Heart left ventricle (tissue), 16 donors: ENCODE results near the gene INSR. TPM values are rescaled to one million over a fixed set of nuclear protein-coding genes. Genes with fewer than 3 reads are reported as not detected.

Source experiments
- ATAC-seq, 4 donors: fragments of 200-7000 bp; cut with Tn5 transposase; one replicate each; pipeline ENCODE4 v1.9.1; 2020 to 2022; ENCODE audit warnings: moderate library complexity in 4 of 4, mild to moderate bottlenecking in 3 of 4, moderate number of reproducible peaks in 1 of 4
- DNase-seq, 5 donors: peaks; one replicate each; pipeline ENCODE4 v3.0.0-alpha.2; 2020
- H3K27ac ChIP-seq, 12 donors: fragments of 200-600 bp; sonication (generic) in 4 of 12; one replicate each; pipeline versions ENCODE4 v1.5.0 to v1.8.0; 2016 to 2022; ENCODE audit warnings: mild to moderate bottlenecking in 2 of 12
- H3K27me3 ChIP-seq, 9 donors: fragments of 200-600 bp; sonication (generic) in 2 of 9; one replicate each; pipeline versions ENCODE4 v1.5.1 to v1.8.0; 2016 to 2022; ENCODE audit warnings: mild to moderate bottlenecking in 3 of 9
- H3K36me3 ChIP-seq, 9 donors: fragments of 200-600 bp; sonication (generic) in 2 of 9; one replicate each; pipeline versions ENCODE4 v1.5.0 to v1.8.0; 2018 to 2022; ENCODE audit warnings: mild to moderate bottlenecking in 2 of 9
- H3K4me1 ChIP-seq, 12 donors: fragments of 200-600 bp; sonication (generic) in 4 of 12; one replicate each; pipeline versions ENCODE4 v1.5.0 to v1.8.0; 2016 to 2022; ENCODE audit warnings: mild to moderate bottlenecking in 3 of 12
- H3K4me3 ChIP-seq, 12 donors: fragments of 200-600 bp; sonication (generic) in 4 of 12; one replicate each; pipeline versions ENCODE4 v1.5.0 to v1.8.0; 2017 to 2022; ENCODE audit warnings: mild to moderate bottlenecking in 9 of 12, moderate library complexity in 4 of 12
- H3K9me3 ChIP-seq, 12 donors: fragments of 200-600 bp; sonication (generic) in 4 of 12; one replicate each; pipeline versions ENCODE4 v1.5.0 to v1.8.0; 2016 to 2022; ENCODE audit warnings: mild to moderate bottlenecking in 1 of 12
- POLR2A ChIP-seq, 2 donors: fragments of 450-650 bp; IDR thresholded peaks; one replicate each; pipeline ENCODE4 v1.6.1; 2017; ENCODE audit warnings: antibody characterized with exemption in 2 of 2, mild to moderate bottlenecking in 2 of 2, moderate library complexity in 2 of 2
- WGBS, 4 donors: extraction: QIAGEN DNeasy Blood & Tissue Kit in 2 of 4; methylation state at CpG; one replicate each; pipeline versions ENCODE4 v1.1.5 to v1.1.7; 2013 to 2018; 5-methylcytosine and 5-hydroxymethylcytosine counted together
- intact Hi-C, 10 donors: fragments of 100-400 bp; cut with DNase I; formaldehyde crosslinking; loops; one replicate each; pipeline versions ENCODE4 v1.11.1 to v1.14.2; 2022
- polyA plus RNA-seq, 2 donors: library from polyadenylated mRNA; stranded (reverse); fragments of 200-250 nt; gene quantifications; one replicate each; pipeline ENCODE4 v1.2.3, GENCODE V29; 2013
- total RNA-seq, 9 donors: library from RNA; depleted of rRNA in 2 of 9; stranded (reverse); fragments of >200 nt in 2 of 9; fragmentation: NEBNext Ultra II Directional in 3 of 9; extraction: Animal tissue kit (Norgen Biotek cat#: 25700) in 3 of 9; gene quantifications; one replicate each; pipeline versions ENCODE4 v1.1.0 to v1.2.4, GENCODE V29; 2016 to 2023
- TF ChIP-seq, protein P1 (sequence below), 12 donors: fragments of 200-600 bp; sonication (generic) in 4 of 12; IDR thresholded peaks; one replicate each; pipeline versions ENCODE4 v1.5.0 to v1.8.0; 2018 to 2022; ENCODE audit warnings: antibody characterized with exemption in 12 of 12, mild to moderate bottlenecking in 5 of 12
- donor health status: ischemic (EF 13 %, LVEDD 7.1; RV severe dilation, severe dysfunction).
- donor health status: healthy with polysubstance abuse.
- donor health status: DM: no; HTN: yes; CAD: no.
- donor health status: DM: no; HTN: no; CAD: no.
- donor health status: ischemic (EF 25% LVEDD 6.9; RV normal size, moderate dysfunction).
- donor health status: ischemic (EF 25% LVEDD 5.7; RV mildly dilated, moderate dysfunction).
- donor health status: healthy.
- donor health status: DM: yes; HTN: yes; CAD: no.
- donor health status: ischemic (EF 35%, LVEDD 5.7; RV mildly dilated, moderate dysfunction).
- donor health status: nonischemic (EF 11% LVEDD 7.7; RV severe dilation, severe dysfunction).
- donor health status: DM: yes; HTN: yes; CAD: no.
- donor health status: PGD.
- donor health status: ischemic (EF 29% LVEDD 5.4; RV normal size, mild dysfunction).
- donor health status: nonischemic (EF 23%, LVEDD 6.1; RV moderate dilation, normal function).

The INSR gene
- total and polyA plus RNA-seq, 11 donors: 28.7 to 221 (median 98.8) TPM

DNA sequence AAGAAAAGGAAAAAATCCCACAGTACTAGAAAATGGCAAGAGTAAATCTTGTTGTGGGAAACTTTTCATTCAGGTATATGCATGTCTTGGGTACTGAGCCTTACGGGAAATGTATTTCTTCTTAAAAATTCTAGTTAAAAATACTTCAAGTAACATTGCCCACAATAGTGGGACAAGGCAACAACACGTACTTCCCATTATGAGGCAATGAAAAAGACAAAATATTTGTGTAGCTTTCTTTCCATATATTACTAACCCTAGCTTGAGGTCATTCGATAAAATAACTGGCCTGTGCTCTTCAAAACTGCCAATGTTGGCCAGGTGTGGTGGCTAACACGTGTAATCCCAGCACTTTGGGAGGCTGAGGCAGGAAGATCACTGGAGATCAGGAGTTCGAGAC is 99.2 kb downstream of the INSR start:
- ATAC-seq (no peak), DNase-seq (no peak)
- WGBS, 4 donors: 94 to 97% (median 96%) methylated on average over 5 of the region's 5 CpGs
- Histone ChIP-seq H3K4me1 (peaks cover 0 to 39% (median 31%) of the 10 kb centered on the region in 12 donors), H3K4me3 (no peak overlapping the region), H3K9me3 (no peaks in the 10 kb centered on the region), H3K36me3 (no peaks in the 10 kb centered on the region), H3K27me3 (no peaks in the 10 kb centered on the region), H3K27ac (no peak overlapping the region)
- no peak for TF ChIP-seq POLR2A (IDR thresholded peaks at IDR 0.05)
- TF ChIP-seq, protein P1, sequence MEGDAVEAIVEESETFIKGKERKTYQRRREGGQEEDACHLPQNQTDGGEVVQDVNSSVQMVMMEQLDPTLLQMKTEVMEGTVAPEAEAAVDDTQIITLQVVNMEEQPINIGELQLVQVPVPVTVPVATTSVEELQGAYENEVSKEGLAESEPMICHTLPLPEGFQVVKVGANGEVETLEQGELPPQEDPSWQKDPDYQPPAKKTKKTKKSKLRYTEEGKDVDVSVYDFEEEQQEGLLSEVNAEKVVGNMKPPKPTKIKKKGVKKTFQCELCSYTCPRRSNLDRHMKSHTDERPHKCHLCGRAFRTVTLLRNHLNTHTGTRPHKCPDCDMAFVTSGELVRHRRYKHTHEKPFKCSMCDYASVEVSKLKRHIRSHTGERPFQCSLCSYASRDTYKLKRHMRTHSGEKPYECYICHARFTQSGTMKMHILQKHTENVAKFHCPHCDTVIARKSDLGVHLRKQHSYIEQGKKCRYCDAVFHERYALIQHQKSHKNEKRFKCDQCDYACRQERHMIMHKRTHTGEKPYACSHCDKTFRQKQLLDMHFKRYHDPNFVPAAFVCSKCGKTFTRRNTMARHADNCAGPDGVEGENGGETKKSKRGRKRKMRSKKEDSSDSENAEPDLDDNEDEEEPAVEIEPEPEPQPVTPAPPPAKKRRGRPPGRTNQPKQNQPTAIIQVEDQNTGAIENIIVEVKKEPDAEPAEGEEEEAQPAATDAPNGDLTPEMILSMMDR (IDR thresholded peaks at IDR 0.05): no peak
- intact Hi-C loops: loop anchor here in 2 of 10 donors (5.0 kb wide), 3 partner anchors 38 to 52 kb away; no protein-coding TSS in a partner anchor

DNA sequence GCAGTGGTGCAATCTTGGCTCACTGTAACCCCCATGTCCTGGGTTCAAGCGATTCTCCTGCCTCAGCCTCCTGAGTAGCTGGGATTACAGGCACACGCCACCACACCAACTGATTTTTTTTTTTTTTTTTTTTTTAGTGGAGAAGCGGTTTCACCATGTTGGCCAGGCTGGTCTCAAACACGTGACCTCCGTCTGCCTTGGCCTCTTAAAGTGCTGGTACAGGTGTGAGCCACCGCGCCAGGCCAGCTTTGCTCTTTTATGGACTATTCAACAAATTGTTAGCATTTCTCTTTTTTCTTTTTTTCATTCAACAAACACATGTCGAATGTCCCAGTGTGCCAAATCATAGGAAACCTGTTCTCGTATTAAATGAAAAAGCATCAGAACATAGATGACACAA is 99.6 kb downstream of the INSR start:
- DNase-seq: no peak
- no peak overlapping the region for H3K27ac ChIP-seq
- 88 to 95% (median 93%) methylated on average over 9 of the region's 9 CpGs for WGBS, 4 donors
- intact Hi-C loops: no loop called here
- no peaks in the 10 kb centered on the region for H3K36me3 ChIP-seq
- peaks cover 0 to 44% (median 28%) of the 10 kb centered on the region in 12 donors for H3K4me1 ChIP-seq
- no peaks in the 10 kb centered on the region for H3K27me3 ChIP-seq
- no peak for ATAC-seq
- H3K4me3 ChIP-seq: no peak overlapping the region
- no peaks in the 10 kb centered on the region for H3K9me3 ChIP-seq
- no peak for TF ChIP-seq POLR2A (IDR thresholded peaks at IDR 0.05)
- TF ChIP-seq, protein P1 (IDR thresholded peaks at IDR 0.05): no peak

DNA sequence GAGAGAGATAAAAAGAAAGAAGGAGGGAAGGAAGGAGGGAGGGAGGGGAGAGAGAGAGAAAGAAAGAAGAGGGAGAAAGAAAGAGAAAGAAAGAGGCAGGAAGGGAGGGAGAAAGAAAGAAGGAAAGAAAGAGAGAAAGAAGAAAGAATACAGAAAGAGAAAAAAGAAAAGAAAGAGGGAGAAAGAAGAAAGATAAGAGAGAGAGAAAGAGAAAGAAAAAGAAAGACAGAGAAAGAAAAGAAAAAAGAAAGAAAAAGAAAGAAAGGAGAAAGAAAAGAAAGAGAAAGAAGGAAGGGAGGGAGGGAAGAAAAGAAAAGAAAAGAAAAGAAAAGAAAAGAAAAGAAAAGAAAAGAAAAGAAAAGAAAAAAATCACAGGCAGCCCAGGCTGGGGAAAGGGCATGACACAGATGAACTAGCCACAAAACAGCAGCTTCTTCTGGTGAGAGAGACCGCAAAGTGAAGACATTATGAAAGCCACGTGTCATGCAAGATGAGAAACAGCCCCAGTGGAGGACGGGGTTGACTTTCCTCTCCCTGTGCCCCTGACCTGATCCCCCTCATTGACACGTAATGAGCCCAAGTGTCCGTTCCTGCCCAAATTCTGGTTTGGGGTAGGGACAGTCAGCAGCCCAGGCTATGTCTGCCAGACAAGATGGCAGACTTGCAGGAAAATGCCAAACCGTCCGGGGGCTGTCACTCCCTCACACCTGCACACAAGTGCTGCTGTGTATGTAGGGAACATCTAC is 102.1 kb downstream of the INSR start:
- Histone ChIP-seq H3K4me1 (peaks cover 0 to 51% (median 26%) of the 10 kb centered on the region in 12 donors), H3K27me3 (no peaks in the 10 kb centered on the region), H3K36me3 (no peaks in the 10 kb centered on the region), H3K27ac (peak overlapping the region in 4 of 12 donors; percentile 0 to 24 (median 2)), H3K4me3 (no peak overlapping the region), H3K9me3 (no peaks in the 10 kb centered on the region)
- TF ChIP-seq, protein P1 (IDR thresholded peaks at IDR 0.05): no peak
- no peak for TF ChIP-seq POLR2A (IDR thresholded peaks at IDR 0.05)
- ATAC-seq (no peak), DNase-seq (no peak)
- WGBS, 4 donors: 45 to 61% (median 54%) methylated on average over 5 to 7 of the region's 7 CpGs
- intact Hi-C loops: no loop called here

DNA sequence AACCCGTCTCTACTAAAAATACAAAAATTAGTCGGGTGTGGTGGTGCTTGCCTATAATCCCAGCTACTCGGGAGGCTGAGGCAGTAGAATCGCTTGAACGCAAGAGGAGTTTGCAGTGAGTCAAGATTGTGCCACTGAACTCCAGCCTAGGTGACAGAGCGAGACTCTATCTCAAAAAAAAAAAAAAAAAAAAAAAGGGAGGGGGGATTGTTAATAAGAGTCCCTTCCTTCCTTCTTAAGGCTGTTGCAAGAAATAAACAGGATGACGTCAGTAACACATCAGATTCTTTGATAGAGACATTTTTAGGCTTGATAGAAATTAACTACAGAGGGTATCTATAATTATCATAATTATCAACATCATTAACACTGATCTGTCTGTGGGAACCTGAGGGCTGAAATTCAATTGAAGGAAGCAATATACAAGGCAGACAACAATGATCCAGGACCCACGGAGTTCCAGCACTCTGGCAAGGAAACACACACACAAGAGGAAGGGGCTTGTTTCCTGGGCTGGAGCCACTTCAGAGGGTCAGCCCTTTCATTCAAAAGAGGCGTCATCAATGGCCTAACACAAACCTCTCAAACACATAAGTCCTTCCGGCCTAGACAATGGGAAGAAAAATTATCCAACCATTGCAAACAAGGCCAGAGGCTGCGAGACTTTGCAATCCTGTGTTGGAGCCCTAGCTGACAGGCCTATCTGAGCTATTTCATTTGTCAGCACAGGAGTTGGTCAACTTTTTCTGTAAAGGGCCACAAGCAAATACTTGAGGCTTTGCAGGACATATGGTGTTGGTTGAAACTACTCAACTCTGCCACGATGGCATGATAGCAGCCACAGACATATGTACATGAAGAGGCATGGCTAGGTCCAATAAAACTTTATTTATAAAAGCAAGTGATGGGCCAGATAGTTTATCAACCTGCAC is 105.2 kb downstream of the INSR start:
- no peak overlapping the region for H3K4me3 ChIP-seq
- H3K9me3 ChIP-seq: no peaks in the 10 kb centered on the region
- TF ChIP-seq, protein P1 (IDR thresholded peaks at IDR 0.05): no peak
- no peak for TF ChIP-seq POLR2A (IDR thresholded peaks at IDR 0.05)
- ATAC-seq (peak; percentile 70 to 93 (median 77)), DNase-seq (peak in 3 of 5 donors; percentile 51 to 61 (median 61))
- WGBS, 4 donors: 59 to 68% (median 64%) methylated on average over 12 of the region's 12 CpGs
- peak overlapping the region in 9 of 12 donors; percentile 31 to 82 (median 60) for H3K27ac ChIP-seq
- intact Hi-C loops: no loop called here
- H3K36me3 ChIP-seq: peaks cover 0 to 4% (median 0%) of the 10 kb centered on the region in 9 donors
- no peaks in the 10 kb centered on the region for H3K27me3 ChIP-seq
- peaks cover 0 to 51% (median 19%) of the 10 kb centered on the region in 12 donors for H3K4me1 ChIP-seq
